K562 (cell line): ENCODE data around the gene MAP3K20. TPM values are rescaled to one million over a fixed set of nuclear protein-coding genes. Genes with fewer than 3 reads are reported as not detected.

ENCODE experiments used
- ATAC-seq: fragments of 200-7000 bp; cut with Tn5 transposase; 3 replicates; pipeline ENCODE4 v1.9.1; 2020; ENCODE audit warnings: moderate library complexity
- BruUV-seq: library from RNA; stranded (reverse); fragments of 400-500 nt; replicated peaks from 2 replicates; lab custom pipeline; 2021; lab: Mats Ljungman, UMichigan
- CTCF ChIA-PET: fragments of 300-600 bp; formaldehyde crosslinking; extraction: SDS; loops from one replicate; lab custom pipeline; 2021; ENCODE audit warnings: low intra/inter-chr PET ratio; lab: Yijun Ruan, JAX
- POLR2A ChIA-PET: fragments of 300-600, 350-650 bp; sonication (Branson Sonifier 250); formaldehyde crosslinking; extraction: SDS; loops from one replicate; lab custom pipeline; 2021; ENCODE audit warnings: antibody characterized with exemption, inconsistent platforms; lab: Yijun Ruan, JAX
- DNase-seq, 4 experiments: peaks; one replicate each; pipeline versions ENCODE4 v3.0.0 to v3.0.0-alpha.2; 2011 to 2018; ENCODE audit warnings: low spot score in 3 of 4, mixed read lengths in 3 of 4; ENCODE audit errors: extremely low read depth in 1 of 4
- FAIRE-seq: peaks from 2 replicates; lab custom pipeline; 2011; peaks lifted over from hg19 to GRCh38; lab: Jason Lieb, UNC
- H2AFZ ChIP-seq: 2 replicates; pipeline ENCODE4 v1.6.0; 2011; ENCODE audit warnings: low read depth, low read length, control low read depth, inconsistent platforms
- H3K27ac ChIP-seq: fragments of 200-600 bp; 3 replicates; pipeline ENCODE4 v1.8.0; 2011; ENCODE audit warnings: low read depth, mild to moderate bottlenecking, control low read depth, inconsistent platforms, low read length, moderate library complexity, mixed read lengths; ENCODE audit errors: extremely low read depth
- H3K27me3 ChIP-seq, 2 experiments: fragments of 300-600 bp in 1 of 2; 2 replicates in 1 of 2; 3 replicates in 1 of 2; pipeline versions ENCODE4 v1.6.0 to v1.8.0; 2011; ENCODE audit warnings: inconsistent platforms in 2 of 2, low read length in 2 of 2, mild to moderate bottlenecking in 1 of 2, mixed read lengths in 1 of 2, moderate library complexity in 1 of 2; ENCODE audit not compliant: control insufficient read depth in 2 of 2, insufficient read depth in 2 of 2
- H3K36me3 ChIP-seq: fragments of 300-600 bp; 3 replicates; pipeline ENCODE4 v1.8.0; 2011; ENCODE audit warnings: mild to moderate bottlenecking, low read length, inconsistent platforms; ENCODE audit not compliant: control insufficient read depth, insufficient read depth
- H3K4me1 ChIP-seq, 2 experiments: fragments of 200-600 bp in 1 of 2; replicated peaks in 1 of 2; 2 replicates in 1 of 2; 3 replicates in 1 of 2; pipeline versions ENCODE4 v1.5.1 to v1.8.0; 2011; ENCODE audit warnings: inconsistent platforms in 2 of 2, low read length in 2 of 2, mild to moderate bottlenecking in 1 of 2, mixed read lengths in 1 of 2, moderate library complexity in 1 of 2; ENCODE audit not compliant: control insufficient read depth in 2 of 2, insufficient read depth in 2 of 2
- H3K4me2 ChIP-seq: 2 replicates; pipeline ENCODE4 v1.6.1; 2011; ENCODE audit warnings: low read length, control low read depth, inconsistent platforms, mixed read lengths; ENCODE audit not compliant: insufficient read depth
- H3K4me3 ChIP-seq: fragments of 200-600 bp; sonication (generic), shearing (Covaris generic); 2 replicates; pipeline ENCODE4 v1.5.1; 2016; ENCODE audit warnings: control low read depth, inconsistent platforms
- H3K79me2 ChIP-seq: fragments of 200-600 bp; 3 replicates; pipeline ENCODE4 v1.8.0; 2011; ENCODE audit warnings: low read length, inconsistent platforms; ENCODE audit not compliant: control insufficient read depth, insufficient read depth
- H3K9ac ChIP-seq, 2 experiments: 2 replicates each; pipeline versions ENCODE4 v1.6.0 to v1.6.1; 2011; ENCODE audit warnings: low read depth in 2 of 2, low read length in 2 of 2, control low read depth in 1 of 2, inconsistent platforms in 1 of 2, mild to moderate bottlenecking in 1 of 2, mixed read lengths in 1 of 2; ENCODE audit not compliant: insufficient read depth in 1 of 2
- H3K9me1 ChIP-seq: one replicate; pipeline ENCODE4 v1.6.0; 2011; ENCODE audit warnings: inconsistent platforms, mild to moderate bottlenecking, low read length, moderate library complexity; ENCODE audit not compliant: control insufficient read depth, insufficient read depth
- H3K9me3 ChIP-seq: replicated peaks from 2 replicates; pipeline ENCODE4 v1.5.1; 2011; ENCODE audit warnings: low read depth, low read length, inconsistent platforms; ENCODE audit not compliant: control insufficient read depth, insufficient read depth
- H4K20me1 ChIP-seq: replicated peaks from 2 replicates; pipeline ENCODE4 v1.6.1; 2011; ENCODE audit warnings: low read length, inconsistent platforms, mixed read lengths; ENCODE audit not compliant: control insufficient read depth, insufficient read depth
- FOSL1 ChIP-seq: fragments of 200-800 bp; sonication (Bioruptor generic); conservative IDR thresholded peaks from 2 replicates; pipeline ENCODE4 v1.6.1; 2016; ENCODE audit warnings: missing genetic modification characterization, missing compliant biosample characterization
- NCOA6 ChIP-seq: fragments of 450-650 bp; IDR thresholded peaks from 2 replicates; pipeline ENCODE4 v1.6.1; 2017; ENCODE audit warnings: mild to moderate bottlenecking
- NKRF ChIP-seq: fragments of 450-650 bp; IDR thresholded peaks from 2 replicates; pipeline ENCODE4 v1.6.1; 2016; ENCODE audit warnings: borderline replicate concordance
- NR2C2 ChIP-seq, 2 experiments: fragments of 200-800 bp in 1 of 2; sonication (Bioruptor generic) in 1 of 2; sonication (generic) in 1 of 2; formaldehyde crosslinking in 1 of 2; IDR thresholded peaks; 2 replicates each; pipeline versions ENCODE4 v1.6.1 to v1.8.0; 2016 to 2022; ENCODE audit warnings: mild to moderate bottlenecking in 1 of 2, missing compliant biosample characterization in 1 of 2, missing genetic modification characterization in 1 of 2, missing genetic modification reagents in 1 of 2
- PTRF ChIP-seq: fragments of 450-650 bp; IDR thresholded peaks from 2 replicates; pipeline ENCODE4 v1.6.1; 2016; ENCODE audit warnings: mild to moderate bottlenecking, missing genetic modification characterization, missing compliant biosample characterization
- ZNF134 ChIP-seq: fragments of 250-450 bp; sonication (Bioruptor Pico); conservative IDR thresholded peaks from 2 replicates; pipeline ENCODE4 v1.4.0; 2020
- ZNF778 ChIP-seq: fragments of 450-650 bp; formaldehyde crosslinking; IDR thresholded peaks from 2 replicates; pipeline ENCODE4 v1.4.0; 2020; ENCODE audit warnings: mild to moderate bottlenecking, moderate library complexity
- WGBS: fragments of 100-300 bp; shearing (Covaris generic); methylation state at CpG from one replicate; pipeline ENCODE4 v1.1.6; 2016; ENCODE audit warnings: low coverage, mixed read lengths; ENCODE audit not compliant: insufficient coverage; ENCODE audit errors: missing lambda C conversion rate; 5-methylcytosine and 5-hydroxymethylcytosine counted together
- in situ Hi-C: fragments of 300-500 bp; cut with MboI; formaldehyde crosslinking; loops from 4 replicates; pipeline ENCODE4 v1.15.0; 2018; ENCODE audit warnings: inconsistent platforms, mixed read lengths
- intact Hi-C: fragments of 100-400 bp; cut with micrococcal nuclease; formaldehyde crosslinking; loops from 2 replicates; pipeline ENCODE4 v1.14.2; 2022
- polyA plus RNA-seq, 8 experiments: library from polyadenylated mRNA; depleted of rRNA in 4 of 8; stranded (reverse) in 5 of 8; unstranded in 3 of 8; fragments of >200 nt; fragmentation: Nextera tagmentation in 2 of 8; fragmentation: Illumina TruSeq in 1 of 8; extraction: Ambion mirVana in 2 of 8; extraction: Trizol in 1 of 8; gene quantifications; 2 replicates each; pipeline versions ENCODE4 v1.2.1 to v1.2.3, GENCODE V29; 2011 to 2014; ENCODE audit warnings: inconsistent platforms in 1 of 8, missing spikeins in 1 of 8
- total RNA-seq, 7 experiments: library from RNA; depleted of rRNA in 6 of 7; stranded (reverse); fragments of >200 nt in 6 of 7; fragmentation: Illumina TruSeq in 2 of 7; extraction: Trizol in 2 of 7; gene quantifications; 2 replicates each; pipeline versions ENCODE4 v1.2.1 to v1.2.3, GENCODE V29; 2011 to 2021; ENCODE audit warnings: low replicate concordance in 1 of 7

MAP3K20 gene
- total and polyA plus RNA-seq, 9 of the 15 experiments (the other 6 are each of a cell fraction or from before 2014, with no cell fraction given), result 9.8 to 34.2 (median 27.3) TPM

GRCh38 chr2:173087214-173087581, 11.6 kb downstream of the MAP3K20 start:
- CTCF ChIA-PET, result no interaction called here
- ATAC-seq (no peak), FAIRE-seq (no peak), DNase-seq (no peak)
- H3K9ac ChIP-seq, result no peak overlapping the region
- H4K20me1 ChIP-seq, result no peaks in the 10 kb centered on the region
- no peaks in the 10 kb centered on the region for H3K9me1 ChIP-seq
- intact Hi-C loops (no loop called here), in situ Hi-C loops (no loop called here)
- H3K36me3 ChIP-seq, result peaks cover 14% of the 10 kb centered on the region
- POLR2A ChIA-PET, result interaction anchor here (1.1 kb wide), 1 partner anchor 9 kb away, joined by 3 read pairs; no protein-coding TSS in a partner anchor
- no peak overlapping the region for H2AFZ ChIP-seq
- TF ChIP-seq NR2C2 (CRISPR knock-in tag; IDR thresholded peaks at IDR 0.05) (no peak), NR2C2 (tag; IDR thresholded peaks at IDR 0.05) (no peak), FOSL1 (tag) (no peak), ZNF778 (CRISPR knock-in tag) (no peak), NCOA6 (0 out of 2 replicates have a peak, but pooled peaks have one; percentile 2), PTRF (tag) (no peak), ZNF134 (no peak), NKRF (0 out of 2 replicates have a peak, but pooled peaks have one; percentile 32)
- 13% methylated on average over 1 of the region's 1 CpG for WGBS
- H3K27me3 ChIP-seq, result no peaks in the 10 kb centered on the region
- H3K27ac ChIP-seq, result no peak overlapping the region
- no TSS peak for BruUV-seq
- peaks cover 10 to 24% of the 10 kb centered on the region in 2 experiments; a peak in 3 of 5 replicates for H3K4me1 ChIP-seq
- H3K9me3 ChIP-seq, result no peaks in the 10 kb centered on the region
- peaks cover 93% of the 10 kb centered on the region for H3K79me2 ChIP-seq
- H3K4me2 ChIP-seq, result no peak overlapping the region
- no peak overlapping the region for H3K4me3 ChIP-seq
